HG02763 (cell line): ENCODE measurements around the gene PYROXD2.
"Not testable (repeated sequence)": the region's sequence is repeated elsewhere in the genome, so short reads cannot be mapped to it uniquely, and the experiment has no call there.

Experiments
- ATAC-seq: cut with Tn5 transposase; IDR thresholded peaks from one replicate; pipeline ENCODE4 v1.9.1; 2021; ENCODE audit warnings: mild to moderate bottlenecking, moderate library complexity; ENCODE audit not compliant: unreplicated experiment

PYROXD2 gene

GRCh38 chr10:98370831-98371820 is 43.9 kb downstream of the PYROXD2 start:
- no peak for ATAC-seq

GRCh38 chr10:98369801-98370200 is 45.2 kb downstream of the PYROXD2 start:
- ATAC-seq: no peak

GRCh38 chr10:98368644-98369043 is 46.3 kb downstream of the PYROXD2 start:
- no peak for ATAC-seq

GRCh38 chr10:98367604-98368451 is 47.2 kb downstream of the PYROXD2 start:
- no peak for ATAC-seq

- no peak for ATAC-seq
Measured at GRCh38 chr10:98366062-98366530, 48.9 kb downstream of the PYROXD2 start.

- ATAC-seq: no peak
Measured at GRCh38 chr10:98365406-98366061, 49.4 kb downstream of the PYROXD2 start.

GRCh38 chr10:98364432-98365102 is 50.4 kb downstream of the PYROXD2 start:
- ATAC-seq: no peak

GRCh38 chr10:98363220-98363619 is 51.8 kb downstream of the PYROXD2 start:
- ATAC-seq: no peak

- ATAC-seq: peak; percentile 93
Measured at GRCh38 chr10:98361131-98362025, 53.6 kb downstream of the PYROXD2 start.

- ATAC-seq: no peak
Measured at GRCh38 chr10:98357194-98357822, 57.7 kb downstream of the PYROXD2 start.

GRCh38 chr10:98354491-98354890 is 60.5 kb downstream of the PYROXD2 start:
- ATAC-seq: no peak

- ATAC-seq: no peak
Measured at GRCh38 chr10:98353170-98353569, 61.8 kb downstream of the PYROXD2 start.

GRCh38 chr10:98351831-98352402 is 63.1 kb downstream of the PYROXD2 start:
- no peak for ATAC-seq

- ATAC-seq: no peak
Measured at GRCh38 chr10:98349508-98349922, 65.5 kb downstream of the PYROXD2 start.

GRCh38 chr10:98346847-98347246 is 68.1 kb downstream of the PYROXD2 start:
- ATAC-seq: no peak

- ATAC-seq: no peak
Measured at GRCh38 chr10:98344589-98345038, 70.4 kb downstream of the PYROXD2 start.

GRCh38 chr10:98341701-98342100 is 73.3 kb downstream of the PYROXD2 start:
- ATAC-seq: not testable (repeated sequence)

- ATAC-seq: no peak
Measured at GRCh38 chr10:98340940-98341310, 74.1 kb downstream of the PYROXD2 start.
